MM.1S (cell line): ENCODE data around the gene MYOZ3.

Experiments used
- DNase-seq: peaks from one replicate; pipeline ENCODE4 v3.0.0-alpha.2; 2015
- H2AFZ ChIP-seq: fragments of 300-600 bp; sonication (generic); 2 replicates; pipeline ENCODE4 v1.6.0; 2016; ENCODE audit warnings: antibody characterized with exemption, low read length
- H3F3A ChIP-seq: fragments of 300-600 bp; sonication (generic); 2 replicates; pipeline ENCODE4 v1.6.1; 2016; ENCODE audit warnings: mild to moderate bottlenecking, antibody characterized with exemption, low read length, moderate library complexity, mixed read lengths; ENCODE audit not compliant: insufficient read depth
- H3K27ac ChIP-seq: fragments of 300-600 bp; sonication (generic); 2 replicates; pipeline ENCODE4 v1.5.1; 2016; ENCODE audit warnings: mild to moderate bottlenecking, low read length
- H3K27me3 ChIP-seq: fragments of 300-600 bp; sonication (generic); replicated peaks from 2 replicates; pipeline ENCODE4 v1.6.0; 2016; ENCODE audit warnings: low read length; ENCODE audit not compliant: insufficient read depth
- H3K36me3 ChIP-seq: fragments of 300-600 bp; sonication (generic); replicated peaks from 2 replicates; pipeline ENCODE4 v1.6.1; 2016; ENCODE audit warnings: mild to moderate bottlenecking, low read length, mixed read lengths; ENCODE audit not compliant: insufficient read depth
- H3K4me1 ChIP-seq: fragments of 300-600 bp; sonication (generic); 2 replicates; pipeline ENCODE4 v1.6.1; 2016; ENCODE audit warnings: low read length, mixed read lengths
- H3K4me2 ChIP-seq: fragments of 300-600 bp; sonication (generic); 2 replicates; pipeline ENCODE4 v1.6.0; 2016; ENCODE audit warnings: low read depth, low read length
- H3K4me3 ChIP-seq: fragments of 300-600 bp; sonication (generic); 2 replicates; pipeline ENCODE4 v1.5.1; 2016; ENCODE audit warnings: low read length, mixed read lengths
- H3K79me2 ChIP-seq: fragments of 300-600 bp; sonication (generic); 2 replicates; pipeline ENCODE4 v1.6.1; 2016; ENCODE audit warnings: mixed run types, low read length, mixed read lengths
- H3K9ac ChIP-seq: fragments of 300-600 bp; sonication (generic); 2 replicates; pipeline ENCODE4 v1.6.1; 2016; ENCODE audit warnings: low read length, mixed read lengths
- H3K9me2 ChIP-seq: fragments of 300-600 bp; sonication (generic); replicated peaks from 2 replicates; pipeline ENCODE4 v1.6.1; 2016; ENCODE audit warnings: mild to moderate bottlenecking, low read length, mixed read lengths; ENCODE audit not compliant: insufficient read depth
- H3K9me3 ChIP-seq: fragments of 300-600 bp; sonication (generic); replicated peaks from 2 replicates; pipeline ENCODE4 v1.6.1; 2016; ENCODE audit warnings: mild to moderate bottlenecking, low read length, mixed read lengths; ENCODE audit not compliant: insufficient read depth
- H4K20me1 ChIP-seq: fragments of 300-600 bp; sonication (generic); 2 replicates; pipeline ENCODE4 v1.6.1; 2016; ENCODE audit warnings: mild to moderate bottlenecking, low read length, moderate library complexity, mixed read lengths; ENCODE audit not compliant: insufficient read depth
- CTCF ChIP-seq: fragments of 300-600 bp; sonication (generic); IDR thresholded peaks from 2 replicates; pipeline ENCODE4 v1.5.1; 2016; ENCODE audit warnings: antibody characterized with exemption, low read length, mixed read lengths
- EZH2 ChIP-seq: fragments of 300-600 bp; sonication (generic); optimal IDR thresholded peaks from 2 replicates; pipeline ENCODE3; 2017; ENCODE audit warnings: low read depth, mild to moderate bottlenecking, antibody characterized with exemption, low read length, mixed read lengths
- EZH2phosphoT487 ChIP-seq: fragments of 300-600 bp; sonication (generic); IDR thresholded peaks from 2 replicates; pipeline ENCODE4 v1.6.1; 2018; ENCODE audit warnings: antibody characterized with exemption, low read length

MYOZ3 gene

GRCh38 chr5:150613991-150614660 lies 46.9 kb upstream of the MYOZ3 start:
- no peaks in the 10 kb centered on the region for H3K9me3 ChIP-seq
- H3K4me2 ChIP-seq, result no peak overlapping the region
- H3K4me3 ChIP-seq, result no peak overlapping the region
- H3K27me3 ChIP-seq, result 0 out of 2 replicates have a peak, but pooled peaks cover 4% of the 10 kb centered on the region
- no peak overlapping the region for H3K9ac ChIP-seq
- no peaks in the 10 kb centered on the region for H3F3A ChIP-seq
- no peaks in the 10 kb centered on the region for H4K20me1 ChIP-seq
- H3K4me1 ChIP-seq, result no peaks in the 10 kb centered on the region
- H3K9me2 ChIP-seq, result no peaks in the 10 kb centered on the region
- no peak for TF ChIP-seq EZH2
- TF ChIP-seq EZH2phosphoT487, result no peak
- TF ChIP-seq CTCF, result no peak
- no peak overlapping the region for H3K27ac ChIP-seq
- DNase-seq, result no peak
- no peaks in the 10 kb centered on the region for H3K79me2 ChIP-seq
- H3K36me3 ChIP-seq, result no peaks in the 10 kb centered on the region
- no peak overlapping the region for H2AFZ ChIP-seq

GRCh38 chr5:150614661-150615060 lies 46.4 kb upstream of the MYOZ3 start:
- Histone ChIP-seq H3K27ac (no peak overlapping the region), H4K20me1 (no peaks in the 10 kb centered on the region), H3K9me3 (no peaks in the 10 kb centered on the region), H3K4me1 (no peaks in the 10 kb centered on the region), H3K36me3 (no peaks in the 10 kb centered on the region), H3K9ac (no peak overlapping the region), H3K27me3 (0 out of 2 replicates have a peak, but pooled peaks cover 4% of the 10 kb centered on the region), H2AFZ (no peak overlapping the region), H3K4me2 (no peak overlapping the region), H3F3A (no peaks in the 10 kb centered on the region), H3K4me3 (no peak overlapping the region), H3K79me2 (no peaks in the 10 kb centered on the region), H3K9me2 (no peaks in the 10 kb centered on the region)
- TF ChIP-seq EZH2phosphoT487 (no peak), EZH2 (no peak), CTCF (no peak)
- DNase-seq, result no peak

- H3K4me3 ChIP-seq, result no peak overlapping the region
- H3K9ac ChIP-seq, result no peak overlapping the region
- peaks cover 5% of the 10 kb centered on the region; the same call in 1 of the 2 replicates for H3K27me3 ChIP-seq
- no peak for TF ChIP-seq EZH2phosphoT487
- no peak for TF ChIP-seq CTCF
- no peak for TF ChIP-seq EZH2
- H3K9me2 ChIP-seq, result no peaks in the 10 kb centered on the region
- H3K4me2 ChIP-seq, result no peak overlapping the region
- H3F3A ChIP-seq, result no peaks in the 10 kb centered on the region
- DNase-seq, result no peak
- no peaks in the 10 kb centered on the region for H4K20me1 ChIP-seq
- no peaks in the 10 kb centered on the region for H3K79me2 ChIP-seq
- no peak overlapping the region for H2AFZ ChIP-seq
- H3K36me3 ChIP-seq, result no peaks in the 10 kb centered on the region
- H3K27ac ChIP-seq, result no peak overlapping the region
- H3K9me3 ChIP-seq, result no peaks in the 10 kb centered on the region
- H3K4me1 ChIP-seq, result no peaks in the 10 kb centered on the region
Measured at GRCh38 chr5:150615141-150615699, 45.8 kb upstream of the MYOZ3 start.
